ENCODE measurements around the gene PHACTR3.

Gene PHACTR3

GRCh38 chr20:59805786-59806577 is 201.6 kb downstream of the PHACTR3 start:
- no peak for DNase-seq

GRCh38 chr20:59806578-59806975 is 202.2 kb downstream of the PHACTR3 start:
- DNase-seq = no peak

GRCh38 chr20:59807909-59808728 is 203.8 kb downstream of the PHACTR3 start:
- no peak for DNase-seq

GRCh38 chr20:59808729-59809381 is 204.5 kb downstream of the PHACTR3 start:
- DNase-seq = no peak

GRCh38 chr20:59809630-59810448 is 205.5 kb downstream of the PHACTR3 start:
- no peak for DNase-seq

DNA sequence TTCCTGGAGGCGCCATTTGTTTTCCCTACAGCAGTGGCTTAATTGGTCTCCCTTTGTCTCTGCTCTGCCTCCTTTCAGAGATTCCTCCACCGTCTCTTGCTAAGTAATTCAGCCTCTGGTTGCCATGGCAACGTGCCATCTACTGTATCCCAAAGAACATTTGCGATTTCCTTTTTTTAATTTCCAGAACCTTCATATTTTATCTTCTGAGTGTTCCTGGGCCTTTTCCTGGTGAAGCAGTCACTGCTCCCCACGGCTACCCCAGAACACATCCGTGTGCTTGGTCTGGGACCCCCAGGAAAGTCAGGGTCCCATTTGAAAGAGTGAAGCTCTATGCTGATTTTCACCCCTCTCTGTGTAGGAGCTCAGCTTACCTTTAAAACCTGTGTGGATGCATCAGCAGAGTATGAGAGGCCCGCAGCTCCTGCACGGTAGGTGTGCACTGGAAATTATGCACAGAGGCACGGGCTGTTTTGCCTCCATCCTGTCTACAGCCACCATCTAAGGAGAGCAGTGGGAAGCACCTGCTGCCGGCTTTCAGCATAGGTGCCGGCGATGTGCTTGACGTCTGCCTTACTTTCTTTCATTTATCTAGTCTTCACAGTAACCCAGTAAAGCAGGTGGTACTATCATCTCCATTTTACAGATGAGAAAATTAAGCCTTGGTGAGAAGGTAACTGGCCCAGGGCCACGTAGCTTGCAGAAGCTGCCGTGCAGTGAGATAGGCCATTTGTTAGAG is 206.3 kb downstream of the PHACTR3 start:
- peak; percentile 61 for DNase-seq

DNA sequence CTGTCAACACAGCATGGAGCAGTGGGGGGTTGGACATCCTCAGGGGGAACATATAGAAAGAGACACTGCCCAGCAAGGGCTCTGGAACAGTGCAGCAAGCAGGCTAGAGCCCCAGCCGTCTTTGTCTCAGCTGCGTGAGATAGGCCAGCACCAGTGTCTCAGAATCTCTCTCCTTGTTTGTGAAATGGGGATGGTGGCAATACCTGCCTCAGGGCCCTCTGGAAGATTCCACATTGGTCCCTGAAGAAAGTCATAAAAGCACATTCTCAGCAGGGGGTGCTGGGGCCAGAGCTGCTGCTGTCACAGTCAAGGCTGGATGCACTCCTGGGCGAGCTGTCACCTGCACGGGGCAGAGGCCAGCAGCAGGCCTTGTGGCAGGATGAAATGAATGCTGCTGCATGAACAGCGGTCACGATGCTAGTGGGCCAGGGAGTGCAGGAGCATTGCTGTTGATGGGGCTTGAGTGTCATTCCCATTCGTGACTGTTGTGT is 207.4 kb downstream of the PHACTR3 start:
- no peak for DNase-seq

- DNase-seq = no peak
Measured at GRCh38 chr20:59812286-59813125, 208.2 kb downstream of the PHACTR3 start.

GRCh38 chr20:59813126-59813947 is 209.0 kb downstream of the PHACTR3 start:
- no peak for DNase-seq

- DNase-seq = no peak
Measured at GRCh38 chr20:59813948-59814839, 209.9 kb downstream of the PHACTR3 start.

DNA sequence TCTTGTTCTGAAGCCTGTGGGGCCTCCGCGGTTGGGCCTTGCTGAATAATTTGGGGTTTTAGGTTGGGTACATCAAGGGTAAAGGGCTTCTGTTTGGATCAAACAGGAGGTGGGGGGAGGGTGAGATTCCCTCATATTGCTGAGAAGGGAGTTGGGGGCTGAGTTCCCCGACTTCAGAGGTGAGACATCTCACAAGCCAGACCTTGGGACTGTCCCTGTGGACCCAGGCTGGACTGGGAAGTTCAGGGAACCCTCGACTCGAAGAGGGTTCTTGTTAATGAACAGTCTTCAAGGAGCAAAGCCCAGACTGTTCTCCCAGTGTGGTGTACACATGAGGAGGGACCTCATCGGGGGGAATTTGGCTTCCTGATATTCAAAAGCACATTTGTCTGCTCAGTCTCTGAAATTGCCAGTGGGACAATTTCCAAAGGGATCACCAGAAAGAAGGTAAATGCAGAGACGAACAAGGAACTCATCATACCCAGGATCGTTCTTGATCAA is 210.6 kb downstream of the PHACTR3 start:
- no peak for DNase-seq

- DNase-seq = no peak
Measured at GRCh38 chr20:59816146-59816738, 211.9 kb downstream of the PHACTR3 start.

- DNase-seq = no peak
Measured at GRCh38 chr20:59817406-59817805, 213.1 kb downstream of the PHACTR3 start.

DNA sequence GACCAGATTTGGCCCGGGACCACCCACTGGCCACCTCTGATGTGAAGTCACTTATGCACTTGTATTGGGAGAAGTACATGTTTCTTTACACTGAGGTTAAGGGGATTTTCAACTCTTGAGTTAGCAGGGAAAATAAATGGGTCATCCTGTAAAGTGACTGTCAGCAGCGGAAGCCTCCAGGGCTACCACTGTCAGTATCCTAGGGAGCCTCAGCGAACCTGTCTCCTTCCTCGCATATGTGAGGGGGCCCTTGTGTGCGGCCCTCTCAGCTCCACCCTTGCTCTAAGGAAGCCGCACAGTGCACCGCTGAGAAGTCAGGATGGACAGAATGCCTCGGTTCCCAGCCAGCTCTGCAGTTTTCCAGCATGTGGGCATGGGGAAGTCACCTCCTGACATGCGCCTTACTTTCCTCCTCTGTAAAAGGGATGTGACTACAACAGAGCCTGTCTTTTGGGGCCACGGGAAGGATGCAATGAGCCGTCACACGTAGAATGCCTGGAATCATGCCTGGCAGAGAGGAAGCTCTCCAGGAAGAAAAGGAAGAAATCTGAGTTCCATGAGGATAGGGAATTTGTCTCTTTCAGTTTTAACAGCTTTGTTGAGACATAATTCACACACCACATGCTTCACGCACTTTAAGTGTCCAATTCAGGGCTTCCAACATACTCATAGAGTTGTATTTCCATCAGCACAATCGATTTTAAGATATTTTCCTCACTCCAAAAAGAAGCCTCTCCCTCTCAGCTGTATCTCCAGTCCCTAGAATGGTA is 213.7 kb downstream of the PHACTR3 start:
- DNase-seq = no peak

DNA sequence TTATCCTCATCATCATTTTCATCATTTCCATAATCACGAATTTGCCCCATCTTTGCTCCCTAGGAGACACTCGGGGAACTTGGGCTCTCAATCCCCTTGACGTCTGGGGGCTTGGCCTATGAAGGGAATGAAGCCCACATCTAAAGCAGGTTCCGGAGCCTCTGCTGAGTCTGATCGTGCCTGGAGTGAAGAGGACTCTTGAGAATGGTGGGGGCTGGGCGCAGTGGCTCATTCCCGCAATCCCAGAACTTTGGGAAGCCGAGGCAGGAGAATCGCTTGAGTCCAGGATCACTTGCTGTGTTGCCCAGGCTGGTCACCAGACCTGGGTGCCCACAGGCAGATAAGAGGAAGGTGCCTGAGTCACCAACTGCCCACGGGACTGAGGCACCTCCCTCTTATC is 214.6 kb downstream of the PHACTR3 start:
- DNase-seq = no peak

- no peak for DNase-seq
Measured at GRCh38 chr20:59819496-59820203, 215.3 kb downstream of the PHACTR3 start.
